Measurements from ENCODE around the gene VPS13D.
"Not testable (repeated sequence)": the region's sequence is repeated elsewhere in the genome, so short reads cannot be mapped to it uniquely, and the experiment has no call there.

Gene VPS13D

GRCh38 chr1:12201352-12202189 is 28.3 kb upstream of the VPS13D start:
- DNase-seq, result no peak

GRCh38 chr1:12202190-12202497 is 27.7 kb upstream of the VPS13D start:
- DNase-seq, result no peak

DNA sequence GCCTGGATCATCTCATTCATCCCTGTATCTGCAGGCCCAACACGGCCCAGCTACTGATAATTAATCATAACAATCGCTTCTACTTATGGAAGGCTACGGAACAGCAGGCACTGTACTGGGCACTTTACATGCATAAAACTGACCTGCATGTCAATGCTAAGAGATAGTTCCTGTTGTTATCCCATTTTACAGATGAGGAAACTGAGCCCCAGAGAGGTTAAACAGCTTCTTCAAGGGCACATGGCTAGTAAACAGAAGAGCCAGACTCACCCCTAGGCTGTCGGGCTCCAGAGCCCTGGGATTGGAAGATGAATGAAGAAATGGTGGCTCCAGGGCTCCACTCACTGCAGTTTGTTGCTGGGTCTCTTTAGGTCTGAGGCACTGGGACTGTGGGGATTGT is 27.3 kb upstream of the VPS13D start:
- DNase-seq, result no peak

GRCh38 chr1:12203216-12204007 is 26.4 kb upstream of the VPS13D start:
- DNase-seq, result no peak

- no peak for DNase-seq
Observed at GRCh38 chr1:12204140-12204539, 25.7 kb upstream of the VPS13D start.

DNA sequence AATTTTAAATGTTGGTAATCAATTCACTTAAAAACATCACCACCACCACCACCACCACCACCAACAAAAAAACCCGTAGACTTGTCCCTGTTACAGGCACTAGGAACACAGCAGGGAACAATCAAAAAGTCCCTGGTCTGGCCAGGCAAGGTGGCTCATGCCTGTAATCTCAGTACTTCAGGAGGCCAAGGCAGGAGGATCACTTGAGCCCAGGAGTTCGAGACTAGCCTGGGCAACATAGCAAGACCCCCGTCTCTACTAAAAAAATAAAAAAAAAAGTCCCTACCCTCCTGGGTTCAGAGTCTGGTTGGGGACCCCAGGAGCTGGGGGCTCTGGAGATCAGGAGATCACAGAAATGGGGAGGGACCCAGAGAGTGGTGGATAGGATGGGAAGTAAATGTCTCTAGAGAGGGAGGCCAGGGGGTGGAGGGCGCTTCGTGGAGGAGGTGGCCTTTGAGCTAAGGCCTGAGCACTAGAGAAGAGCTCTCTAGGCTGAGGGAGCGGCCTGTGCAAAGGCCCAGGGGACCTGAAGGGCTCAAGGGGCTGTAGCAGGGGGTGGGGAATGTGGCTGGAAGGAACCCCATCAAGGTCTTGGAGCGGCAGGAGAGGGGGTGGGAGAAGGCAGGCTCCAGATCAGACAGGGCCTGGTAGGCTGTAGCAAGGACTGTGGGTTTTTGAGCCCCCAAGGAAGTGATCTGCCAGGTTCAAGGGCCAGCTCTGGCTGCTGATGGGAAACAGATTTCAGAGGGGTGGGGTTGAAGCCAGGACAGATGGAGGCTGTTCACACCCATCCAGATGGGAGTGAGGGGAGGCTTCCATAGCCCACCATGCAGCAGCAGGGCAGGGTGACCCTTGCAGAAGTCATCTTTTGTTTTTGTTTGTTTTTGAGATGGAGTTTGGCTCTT is 24.8 kb upstream of the VPS13D start:
- DNase-seq, result no peak

- no peak for DNase-seq
Observed at GRCh38 chr1:12206238-12206637, 23.6 kb upstream of the VPS13D start.

GRCh38 chr1:12206792-12207424 is 22.9 kb upstream of the VPS13D start:
- no peak for DNase-seq

DNA sequence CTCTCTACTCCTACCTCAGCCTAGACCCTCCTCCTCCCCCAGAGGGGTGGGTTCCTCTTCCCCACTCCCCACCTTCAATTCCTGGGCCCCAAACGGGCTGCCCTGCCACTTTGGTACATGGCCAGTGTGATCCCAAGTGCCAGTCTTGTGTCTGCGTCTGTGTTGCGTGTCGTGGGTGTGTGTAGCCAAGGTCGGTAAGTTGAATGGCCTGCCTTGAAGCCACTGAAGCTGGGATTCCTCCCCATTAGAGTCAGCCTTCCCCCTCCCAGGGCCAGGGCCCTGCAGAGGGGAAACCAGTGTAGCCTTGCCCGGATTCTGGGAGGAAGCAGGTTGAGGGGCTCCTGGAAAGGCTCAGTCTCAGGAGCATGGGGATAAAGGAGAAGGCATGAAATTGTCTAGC is 21.6 kb upstream of the VPS13D start:
- DNase-seq, result no peak

DNA sequence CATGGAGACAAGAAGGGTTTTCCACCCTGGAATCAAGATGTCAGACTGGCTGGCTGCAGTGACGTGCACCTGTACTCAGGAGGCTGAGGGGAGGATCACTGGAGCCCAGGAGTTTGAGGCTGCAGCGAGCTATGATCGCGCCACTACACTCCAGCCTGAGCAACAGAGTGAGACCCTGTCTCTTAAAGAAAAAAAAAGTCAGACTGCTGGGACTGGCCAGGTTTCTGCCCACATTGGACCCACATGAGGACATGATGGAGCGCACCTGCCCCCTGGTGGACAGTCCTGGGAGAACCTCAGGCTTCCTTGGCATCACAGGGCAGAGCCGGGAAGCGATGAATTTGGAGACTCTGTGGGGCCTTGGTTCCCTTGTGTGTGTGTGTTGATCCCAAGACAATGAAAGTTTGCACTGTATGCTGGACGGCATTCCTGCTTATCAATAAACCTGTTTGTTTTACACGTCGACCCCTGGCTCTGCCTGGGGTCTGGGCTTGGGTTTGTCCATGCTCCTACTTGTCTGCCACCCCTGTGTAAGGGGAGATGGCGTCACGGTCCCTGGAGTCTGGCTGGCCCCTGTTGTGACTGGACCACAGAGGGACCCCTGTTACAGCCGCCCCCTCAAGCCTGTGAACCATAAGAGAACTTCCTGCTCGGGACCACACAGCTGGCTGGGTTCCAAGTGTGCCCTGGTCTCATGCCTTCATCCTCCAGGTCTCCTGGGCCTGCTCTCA is 20.9 kb upstream of the VPS13D start:
- no peak for DNase-seq

DNA sequence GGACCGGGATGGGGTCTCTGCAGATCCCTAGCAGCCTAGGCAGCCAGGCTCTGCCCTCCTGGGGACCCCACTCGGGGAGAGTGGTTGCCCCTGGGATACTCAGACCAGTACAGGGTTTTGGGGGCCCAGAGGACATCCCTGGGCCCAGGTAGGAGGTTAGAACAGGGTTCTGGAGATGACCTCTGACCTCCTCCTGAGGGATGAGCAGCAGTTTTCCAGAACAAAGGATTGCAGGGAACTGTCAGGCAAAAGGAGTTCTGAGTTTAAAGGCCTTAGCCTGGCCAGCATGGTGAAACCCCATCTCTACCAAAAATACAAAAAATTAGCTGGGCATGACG is 20.4 kb upstream of the VPS13D start:
- no peak for DNase-seq

DNA sequence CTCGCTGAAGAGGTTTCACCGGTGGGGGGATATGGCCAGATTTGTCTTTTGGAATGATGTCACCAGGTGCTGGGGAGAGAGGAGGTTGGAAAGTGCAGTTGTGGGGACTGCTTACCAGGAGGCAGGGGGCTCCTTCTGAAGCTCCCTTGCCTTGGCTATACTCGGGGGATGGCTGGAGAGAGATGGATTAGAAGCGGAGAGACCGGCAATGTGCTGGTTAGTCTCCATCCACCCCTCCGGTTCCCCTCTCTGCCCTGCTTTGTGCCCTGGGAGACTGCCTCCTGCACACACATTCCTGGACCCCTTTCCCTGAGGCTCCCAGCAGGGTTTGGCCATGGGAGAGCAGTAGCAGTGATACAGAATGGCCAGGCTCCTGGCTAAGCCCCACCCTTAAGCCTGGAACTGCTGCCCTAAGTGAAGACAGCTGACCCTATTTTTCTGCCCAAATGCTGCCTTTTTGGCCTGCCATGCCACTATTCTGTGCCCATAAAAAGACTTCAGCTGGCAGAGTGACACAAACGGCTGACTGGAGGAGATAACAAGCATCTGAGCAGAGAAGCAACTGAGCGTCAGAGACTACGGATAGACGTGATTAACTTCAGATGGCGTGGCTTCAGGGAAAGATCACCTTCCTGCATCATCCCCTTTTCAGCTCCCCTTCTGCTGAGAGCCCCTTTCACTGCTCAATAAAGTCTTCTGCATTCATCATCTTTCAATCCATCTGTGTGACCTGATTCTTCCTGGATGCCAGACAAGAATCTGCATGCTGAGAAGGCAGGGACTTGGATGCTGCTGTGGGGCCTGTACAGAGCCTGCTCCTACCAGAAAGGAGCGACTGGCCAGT is 14.5 kb upstream of the VPS13D start:
- DNase-seq, result no peak

GRCh38 chr1:12219800-12220199 is 10.0 kb upstream of the VPS13D start:
- no peak for DNase-seq

- DNase-seq, result no peak
Observed at GRCh38 chr1:12220890-12221289, 8.9 kb upstream of the VPS13D start.

DNA sequence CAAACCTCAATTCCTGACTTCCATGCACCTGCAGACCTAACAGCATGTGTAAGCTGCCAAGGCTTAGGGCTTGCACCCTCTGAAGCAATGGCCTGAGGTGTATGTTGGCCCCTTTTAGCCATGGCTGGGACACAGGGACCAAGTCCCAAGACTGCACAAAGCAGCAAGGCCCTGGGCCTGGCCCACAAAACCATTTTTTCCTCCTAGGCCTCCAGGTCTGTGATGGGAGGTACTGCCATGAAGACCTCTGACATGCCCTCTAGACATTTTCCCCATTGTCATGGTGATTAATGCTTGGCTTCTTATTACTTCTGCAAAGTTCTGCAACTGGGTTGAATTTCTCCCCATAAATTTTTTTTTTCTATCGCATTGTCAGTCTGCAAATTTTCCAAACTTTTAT is 7.1 kb upstream of the VPS13D start:
- DNase-seq, result not testable (repeated sequence)

GRCh38 chr1:12224092-12224491 is 5.7 kb upstream of the VPS13D start:
- DNase-seq, result not testable (repeated sequence)

DNA sequence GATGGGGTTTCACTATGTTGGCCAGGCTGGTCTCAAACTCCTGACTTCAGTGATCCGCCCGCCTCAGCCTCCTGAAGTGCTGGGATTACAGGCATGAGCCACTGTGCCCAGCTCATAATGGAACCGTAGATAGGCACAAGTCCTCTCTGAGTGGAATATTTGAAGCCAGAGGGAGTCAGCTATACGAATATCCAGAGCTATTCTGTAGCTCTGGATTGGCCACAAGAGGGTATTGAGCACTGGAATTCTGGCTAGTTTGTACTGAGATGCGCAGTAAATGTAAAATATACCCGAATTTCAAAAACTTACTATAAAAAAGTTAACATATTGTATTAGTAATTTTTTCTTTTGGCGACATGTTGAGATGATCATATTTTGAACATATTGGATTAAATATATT is 851 bp upstream of the VPS13D start:
- DNase-seq, result no peak

DNA sequence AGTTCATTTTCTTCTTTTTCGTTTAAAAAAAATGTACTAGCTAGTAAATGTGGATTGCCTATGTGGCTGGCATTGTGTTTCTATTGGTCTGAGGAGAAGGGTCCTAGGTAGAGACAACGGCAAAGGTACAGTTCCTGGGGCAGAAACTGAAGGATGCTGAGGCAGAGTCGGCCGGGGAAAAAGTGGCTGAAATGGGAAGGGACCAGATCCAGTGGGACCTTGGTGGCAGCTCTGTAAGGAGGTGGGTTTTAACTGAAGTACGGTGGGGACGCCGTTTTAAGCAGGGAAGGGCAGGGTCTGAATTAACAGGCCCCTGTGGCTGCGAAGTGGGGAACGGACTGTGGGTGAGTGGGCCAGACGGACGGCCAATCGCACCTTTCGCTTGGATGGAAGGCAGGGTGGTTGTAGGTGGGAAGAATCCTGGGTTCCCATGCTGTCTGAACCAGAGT is 420 bp upstream of the VPS13D start:
- no peak for DNase-seq

DNA sequence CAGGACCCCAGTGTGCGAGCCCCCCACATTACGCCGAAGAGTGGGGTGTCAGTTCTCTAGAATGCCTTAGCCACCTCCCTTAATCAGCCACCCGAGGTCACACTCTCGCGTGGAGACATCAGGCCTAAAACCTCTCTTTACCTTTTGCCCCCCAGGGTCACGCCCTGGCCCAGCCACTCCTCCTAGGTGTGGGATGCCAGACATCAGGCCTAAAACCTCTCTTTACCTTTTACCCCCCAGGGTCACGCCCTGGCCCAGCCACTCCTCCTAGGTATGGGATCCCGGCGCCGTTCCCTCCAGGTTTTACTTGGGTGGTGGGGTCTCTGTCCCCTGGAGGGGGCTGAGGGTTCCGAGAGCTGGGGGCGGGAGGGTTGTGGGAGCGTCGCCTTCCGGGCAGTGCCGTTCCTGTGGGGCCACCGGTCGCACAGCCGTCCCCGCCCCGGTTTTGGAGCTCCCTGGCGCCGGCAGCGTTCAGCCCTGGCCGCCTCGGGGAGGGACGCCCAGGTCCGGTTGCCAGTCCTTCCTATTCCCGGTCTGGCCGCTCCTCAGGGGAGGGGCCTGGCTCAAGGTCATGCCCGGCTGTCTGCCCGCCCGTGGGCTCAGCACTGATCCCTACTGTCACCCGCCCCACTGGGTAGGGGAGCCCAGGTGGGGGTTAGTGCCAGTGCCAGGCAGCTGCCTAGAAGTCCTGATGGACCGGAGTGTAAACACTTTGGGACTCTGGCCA is 882 bp downstream of the VPS13D start:
- no peak for DNase-seq

DNA sequence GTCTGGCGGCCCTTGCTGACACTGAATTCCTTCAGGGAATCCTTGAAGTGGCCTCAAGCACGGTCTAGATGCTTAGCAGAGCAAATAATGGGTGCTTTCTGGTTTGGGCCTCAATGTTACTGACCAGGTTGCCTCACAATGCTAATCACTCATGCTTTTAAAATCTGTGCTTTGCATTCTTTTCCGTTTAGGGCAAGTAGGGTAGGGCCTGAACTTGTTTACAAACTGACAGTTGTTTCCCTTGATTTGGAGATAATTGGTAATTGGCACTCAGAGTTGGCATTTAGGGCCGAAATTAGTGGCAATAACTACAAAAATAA is 1.4 kb downstream of the VPS13D start:
- no peak for DNase-seq

GRCh38 chr1:12232221-12232620 is 2.4 kb downstream of the VPS13D start:
- DNase-seq, result no peak

All from SIG-M5 (cell line).